HCT116 (cell line): ENCODE results near the gene ZNF670. TPM values are rescaled to one million over a fixed set of nuclear protein-coding genes. Genes with fewer than 3 reads are reported as not detected.

Source experiments
- ATAC-seq: fragments of 200-7000 bp; cut with Tn5 transposase; 2 replicates; pipeline ENCODE4 v1.9.1; 2020; ENCODE audit warnings: mild to moderate bottlenecking, moderate library complexity
- BruUV-seq: library from RNA; stranded (reverse); fragments of 400-500 nt; replicated peaks from 2 replicates; lab custom pipeline; 2021; lab: Mats Ljungman, UMichigan
- CTCF ChIA-PET: fragments of 300-600 bp; sonication (Branson Sonifier 250); formaldehyde crosslinking; loops from one replicate; lab custom pipeline; 2021; ENCODE audit warnings: antibody characterized with exemption; lab: Charles Lee
- POLR2A ChIA-PET: fragments of 300-600, 350-600 bp; sonication (Branson Sonifier 250); formaldehyde crosslinking; loops from one replicate; lab custom pipeline; 2021; ENCODE audit warnings: antibody characterized with exemption; lab: Charles Lee
- RAD21 ChIA-PET, 2 experiments: fragments of 300-600 bp; sonication (Branson Sonifier 250); formaldehyde crosslinking; loops; one replicate each; lab custom pipeline; 2023; ENCODE audit warnings: low total read pairs in 2 of 2; ENCODE audit not compliant: uncharacterized antibody in 2 of 2, unreplicated experiment in 2 of 2, low non-redundant PET in 1 of 2; lab: Charles Lee
- DNase-seq: peaks from one replicate; pipeline ENCODE4 v3.0.0-alpha.2; 2010; ENCODE audit warnings: low read depth, low spot score
- H2AFZ ChIP-seq: fragments of 200-600 bp; shearing (Covaris generic), sonication (generic); 2 replicates; pipeline ENCODE4 v1.6.1; 2017; ENCODE audit warnings: low read depth, mixed run types, mixed read lengths, antibody characterized with exemption, low read length; ENCODE audit not compliant: poor library complexity, severe bottlenecking
- H3K27ac ChIP-seq: 2 replicates; pipeline ENCODE4 v1.5.1; 2012; ENCODE audit warnings: low read depth, low read length
- H3K27me3 ChIP-seq: fragments of 200-600 bp; sonication (generic); 2 replicates; pipeline ENCODE4 v1.6.1; 2016; ENCODE audit warnings: mixed run types, low read length, mixed read lengths; ENCODE audit not compliant: insufficient read depth
- H3K36me3 ChIP-seq, 2 experiments: fragments of 200-500 bp in 1 of 2; fragments of 200-600 bp in 1 of 2; sonication (Bioruptor generic) in 1 of 2; sonication (generic) in 1 of 2; 2 replicates each; pipeline versions ENCODE4 v1.5.1 to v1.6.1; 2014 to 2016; ENCODE audit warnings: low read length in 2 of 2, inconsistent platforms in 1 of 2, mixed read lengths in 1 of 2, mixed run types in 1 of 2; ENCODE audit not compliant: insufficient read depth in 2 of 2, control insufficient read depth in 1 of 2
- H3K4me1 ChIP-seq, 2 experiments: fragments of 200-600 bp in 1 of 2; sonication (generic) in 1 of 2; 2 replicates each; pipeline versions ENCODE4 v1.5.1 to v1.6.1; 2012 to 2017; ENCODE audit warnings: low read length in 2 of 2, inconsistent platforms in 1 of 2, mild to moderate bottlenecking in 1 of 2, mixed read lengths in 1 of 2, mixed run types in 1 of 2, moderate library complexity in 1 of 2; ENCODE audit not compliant: insufficient read depth in 2 of 2, control insufficient read depth in 1 of 2
- H3K4me2 ChIP-seq: fragments of 200-600 bp; sonication (generic); 2 replicates; pipeline ENCODE4 v1.6.1; 2017; ENCODE audit warnings: mixed run types, low read length, mixed read lengths
- H3K4me3 ChIP-seq, 2 experiments: fragments of 200-600 bp in 1 of 2; sonication (generic) in 1 of 2; replicated peaks in 1 of 2; 2 replicates each; pipeline ENCODE4 v1.5.1; 2011 to 2016; ENCODE audit warnings: low read length in 2 of 2, control low read depth in 1 of 2, low read depth in 1 of 2, mild to moderate bottlenecking in 1 of 2, mixed read lengths in 1 of 2, mixed run types in 1 of 2
- H3K79me2 ChIP-seq: fragments of 200-600 bp; sonication (generic); 2 replicates; pipeline ENCODE4 v1.6.1; 2017; ENCODE audit warnings: mild to moderate bottlenecking, mixed run types, low read length, moderate library complexity, mixed read lengths; ENCODE audit not compliant: insufficient read depth
- H3K9ac ChIP-seq: fragments of 200-600 bp; sonication (generic); 2 replicates; pipeline ENCODE4 v1.6.1; 2016; ENCODE audit warnings: low read length, mixed read lengths
- H3K9me2 ChIP-seq: fragments of 200-600 bp; sonication (generic), shearing (Covaris generic); 2 replicates; pipeline ENCODE4 v1.6.1; 2017; ENCODE audit warnings: mixed run types, mild to moderate bottlenecking, moderate library complexity; ENCODE audit not compliant: insufficient read depth
- H3K9me3 ChIP-seq, 2 experiments: fragments of 200-500 bp in 1 of 2; fragments of 200-600 bp in 1 of 2; sonication (Bioruptor generic) in 1 of 2; sonication (generic) in 1 of 2; 2 replicates each; pipeline ENCODE4 v1.6.1; 2014 to 2017; ENCODE audit warnings: low read length in 2 of 2, mixed read lengths in 2 of 2, inconsistent platforms in 1 of 2, low read depth in 1 of 2, mild to moderate bottlenecking in 1 of 2, mixed run types in 1 of 2, moderate library complexity in 1 of 2; ENCODE audit not compliant: control insufficient read depth in 1 of 2, insufficient read depth in 1 of 2
- H4K20me1 ChIP-seq: fragments of 200-600 bp; sonication (generic), shearing (Covaris generic); 2 replicates; pipeline ENCODE4 v1.6.1; 2017; ENCODE audit warnings: mixed run types, mild to moderate bottlenecking, moderate library complexity; ENCODE audit not compliant: insufficient read depth
- CBX3 ChIP-seq: IDR thresholded peaks from 2 replicates; pipeline ENCODE4 v1.6.1; 2012; ENCODE audit warnings: low read depth
- CEBPB ChIP-seq: IDR thresholded peaks from 2 replicates; pipeline ENCODE4 v1.6.1; 2012; ENCODE audit warnings: low read depth
- EGR1 ChIP-seq: IDR thresholded peaks from 2 replicates; pipeline ENCODE4 v1.6.1; 2012; ENCODE audit warnings: low read depth
- JUND ChIP-seq: IDR thresholded peaks from 2 replicates; pipeline ENCODE4 v1.6.1; 2012
- RAD21 ChIP-seq: IDR thresholded peaks from 2 replicates; pipeline ENCODE4 v1.6.1; 2012; ENCODE audit warnings: low read depth, mild to moderate bottlenecking
- SIN3A ChIP-seq: IDR thresholded peaks from 2 replicates; pipeline ENCODE4 v1.6.1; 2012; ENCODE audit warnings: low read depth
- SP1 ChIP-seq: IDR thresholded peaks from 2 replicates; pipeline ENCODE4 v1.6.1; 2012; ENCODE audit warnings: low read depth
- YY1 ChIP-seq: IDR thresholded peaks from 2 replicates; pipeline ENCODE4 v1.6.1; 2011; ENCODE audit warnings: low read length, low read depth, moderate library complexity, mild to moderate bottlenecking; ENCODE audit not compliant: insufficient replicate concordance; ENCODE audit errors: extremely low read depth
- ZBTB33 ChIP-seq: IDR thresholded peaks from 2 replicates; pipeline ENCODE4 v1.6.1; 2011; ENCODE audit warnings: mild to moderate bottlenecking, low read length, moderate library complexity; ENCODE audit not compliant: insufficient replicate concordance; ENCODE audit errors: extremely low read depth
- ZFX ChIP-seq: fragments of 450-650 bp; IDR thresholded peaks from 2 replicates; pipeline ENCODE4 v1.6.1; 2017
- intact Hi-C: fragments of 100-400 bp; cut with micrococcal nuclease; formaldehyde crosslinking; loops from 2 replicates; pipeline ENCODE4 v1.10.0; 2022
- total RNA-seq: library from RNA; stranded (reverse); gene quantifications from one replicate; pipeline ENCODE4 v1.2.1, GENCODE V29; 2021; ENCODE audit not compliant: unreplicated experiment

Gene ZNF670
- total RNA-seq, 1 experiment from 2014 or later, result 6.9 TPM

- TF ChIP-seq ZBTB33, result peak; percentile 35
These were observed 25.4 kb upstream of the ZNF670 start, which contains the start of gene ZNF669 (continued) for GRCh38 chr1:247103859-247104591.

- no peak overlapping the region for H3K27ac ChIP-seq
- no TSS peak for BruUV-seq
- no peak for TF ChIP-seq ZFX
- TF ChIP-seq SP1, result no peak
- no peak for TF ChIP-seq CEBPB
- no peak for TF ChIP-seq YY1
- no peak for TF ChIP-seq JUND
- no peak for TF ChIP-seq RAD21
- no peak for TF ChIP-seq CBX3
- TF ChIP-seq EGR1, result no peak
- TF ChIP-seq SIN3A, result no peak
- TF ChIP-seq, all 23 proteins: peak for 0
- Histone ChIP-seq H3K4me2 (no peak overlapping the region), H4K20me1 (no peaks in the 10 kb centered on the region), H3K9me2 (no peaks in the 10 kb centered on the region), H3K79me2 (peaks cover 22% of the 10 kb centered on the region), H3K27me3 (no peaks in the 10 kb centered on the region), H2AFZ (no peak overlapping the region), H3K4me1 (peaks cover 5 to 10% of the 10 kb centered on the region in 2 experiments; a peak in 2 of 4 replicates), H3K9me3 (peaks cover 13 to 26% of the 10 kb centered on the region in 2 experiments; a peak in 2 of 4 replicates), H3K4me3 (no peak overlapping the region), H3K36me3 (peaks cover 14 to 31% of the 10 kb centered on the region in 2 experiments), H3K9ac (no peak overlapping the region)
- intact Hi-C loops, result no loop called here
- RAD21 ChIA-PET, result no interaction called here
- ATAC-seq, result no peak
- POLR2A ChIA-PET, result no interaction called here
- CTCF ChIA-PET, result no interaction called here
- no peak for DNase-seq
These were observed 23.8 kb upstream of the ZNF670 start for GRCh38 chr1:247102381-247102780.
